Measurements from ENCODE around the gene CPNE1. TPM values are rescaled to one million over a fixed set of nuclear protein-coding genes. Genes with fewer than 3 reads are reported as not detected.
A peak's percentile ranks its signal among the peaks of the same experiment; 100 is the strongest.

Gene CPNE1
- total RNA-seq, 3 donors from 2014 or later (not counting 1 experiment from before 2014, with no cell fraction given): 298 to 342 (median 334) TPM

DNA sequence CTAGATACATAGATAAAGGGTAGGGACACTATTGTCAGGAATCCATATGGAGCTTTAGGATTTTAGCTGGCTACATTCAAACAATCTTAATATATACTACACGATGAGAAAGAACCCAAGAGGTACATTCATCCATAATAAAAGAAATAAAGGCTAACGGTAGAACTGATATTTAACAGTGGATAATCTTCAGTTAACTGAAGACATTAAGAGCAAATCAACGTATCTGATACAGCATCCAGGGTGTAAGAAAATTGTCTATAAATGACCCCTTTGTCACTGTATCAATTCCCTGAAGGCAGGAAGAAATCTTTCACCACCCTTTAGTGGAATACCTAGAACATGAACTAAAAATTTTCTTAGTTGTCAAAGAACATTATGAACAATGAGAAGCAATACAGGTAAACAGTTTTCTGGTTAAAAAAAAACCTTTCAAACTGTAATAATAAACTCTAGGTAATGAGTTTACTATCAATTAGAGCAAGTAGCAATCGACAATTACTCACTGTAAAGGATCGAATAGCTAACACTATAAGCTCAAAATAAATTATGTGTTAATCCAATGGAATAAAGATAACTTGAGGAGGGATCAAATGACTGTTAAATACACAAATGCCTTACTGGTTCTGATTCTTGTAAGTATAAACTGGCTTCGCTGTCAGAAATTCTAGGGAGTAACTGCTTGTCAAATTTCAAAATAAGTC lies 46.3 kb upstream of the CPNE1 start:
- H3K4me3 Mint-ChIP-seq: peak overlapping the region; percentile 2
- peaks cover 25% of the 10 kb centered on the region for H3K36me3 Mint-ChIP-seq
- no peak overlapping the region for H3K4me3 ChIP-seq (ENCODE audit: low read length)
- H3K4me1 ChIP-seq (ENCODE audit: control insufficient read depth, insufficient read depth, low read length): peaks cover 12% of the 10 kb centered on the region
- DNase-seq (no peak), ATAC-seq (no peak)
- H3K27ac ChIP-seq (ENCODE audit: low read length): no peak overlapping the region
- H3K9me3 ChIP-seq (ENCODE audit: control insufficient read depth, insufficient read depth, low read length): no peaks in the 10 kb centered on the region
- peaks cover 37 to 40% of the 10 kb centered on the region in 2 donors for H3K4me1 Mint-ChIP-seq
- no peaks in the 10 kb centered on the region for H3K27me3 ChIP-seq (ENCODE audit: control insufficient read depth, insufficient read depth, low read length)
- H3K36me3 ChIP-seq (ENCODE audit: control insufficient read depth, insufficient read depth, low read length): peaks cover 95% of the 10 kb centered on the region
- peak overlapping the region; percentile 29 to 84 for H3K27ac Mint-ChIP-seq
- H3K9me3 Mint-ChIP-seq: no peaks in the 10 kb centered on the region
- intact Hi-C loops (cut with micrococcal nuclease): no loop called here
- WGBS (ENCODE audit: insufficient coverage): 100% methylated on average over 1 of the region's 6 CpGs
- TF ChIP-seq, protein P1, sequence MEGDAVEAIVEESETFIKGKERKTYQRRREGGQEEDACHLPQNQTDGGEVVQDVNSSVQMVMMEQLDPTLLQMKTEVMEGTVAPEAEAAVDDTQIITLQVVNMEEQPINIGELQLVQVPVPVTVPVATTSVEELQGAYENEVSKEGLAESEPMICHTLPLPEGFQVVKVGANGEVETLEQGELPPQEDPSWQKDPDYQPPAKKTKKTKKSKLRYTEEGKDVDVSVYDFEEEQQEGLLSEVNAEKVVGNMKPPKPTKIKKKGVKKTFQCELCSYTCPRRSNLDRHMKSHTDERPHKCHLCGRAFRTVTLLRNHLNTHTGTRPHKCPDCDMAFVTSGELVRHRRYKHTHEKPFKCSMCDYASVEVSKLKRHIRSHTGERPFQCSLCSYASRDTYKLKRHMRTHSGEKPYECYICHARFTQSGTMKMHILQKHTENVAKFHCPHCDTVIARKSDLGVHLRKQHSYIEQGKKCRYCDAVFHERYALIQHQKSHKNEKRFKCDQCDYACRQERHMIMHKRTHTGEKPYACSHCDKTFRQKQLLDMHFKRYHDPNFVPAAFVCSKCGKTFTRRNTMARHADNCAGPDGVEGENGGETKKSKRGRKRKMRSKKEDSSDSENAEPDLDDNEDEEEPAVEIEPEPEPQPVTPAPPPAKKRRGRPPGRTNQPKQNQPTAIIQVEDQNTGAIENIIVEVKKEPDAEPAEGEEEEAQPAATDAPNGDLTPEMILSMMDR (IDR thresholded peaks at IDR 0.05): no peak
- H3K27me3 Mint-ChIP-seq (ENCODE audit: low read depth in 2 of 2): no peaks in the 10 kb centered on the region

DNA sequence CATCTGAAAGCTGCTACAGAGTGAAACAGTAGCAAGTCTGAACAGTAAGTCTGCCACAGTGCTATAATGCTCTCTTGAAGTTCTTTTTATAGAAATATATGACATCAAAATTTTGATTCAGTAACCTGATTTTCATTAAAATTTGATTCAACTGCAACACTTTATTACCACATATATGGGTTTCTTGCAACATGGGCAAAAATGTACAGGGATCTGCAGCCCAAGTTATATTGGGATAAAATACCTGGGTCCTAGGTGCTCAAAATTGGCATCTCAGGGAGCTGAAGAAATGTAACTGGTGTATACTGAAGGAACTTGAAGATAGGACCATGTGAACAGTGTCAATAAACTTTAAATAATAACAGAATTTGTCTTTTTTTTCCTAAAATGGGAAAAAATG lies 45.3 kb upstream of the CPNE1 start:
- intact Hi-C loops (cut with micrococcal nuclease): no loop called here
- peaks cover 37 to 42% of the 10 kb centered on the region in 2 donors for H3K4me1 Mint-ChIP-seq
- H3K4me1 ChIP-seq (ENCODE audit: control insufficient read depth, insufficient read depth, low read length): peaks cover 6% of the 10 kb centered on the region
- ATAC-seq: no peak
- no peak overlapping the region for H3K4me3 Mint-ChIP-seq
- H3K27ac Mint-ChIP-seq: peak overlapping the region; percentile 21 to 84
- DNase-seq: no peak
- no peak overlapping the region for H3K4me3 ChIP-seq (ENCODE audit: low read length)
- H3K9me3 ChIP-seq (ENCODE audit: control insufficient read depth, insufficient read depth, low read length): no peaks in the 10 kb centered on the region
- TF ChIP-seq, protein P1 (IDR thresholded peaks at IDR 0.05): no peak
- no peaks in the 10 kb centered on the region for H3K27me3 Mint-ChIP-seq (ENCODE audit: low read depth in 2 of 2)
- H3K27ac ChIP-seq (ENCODE audit: low read length): no peak overlapping the region
- H3K36me3 Mint-ChIP-seq: peaks cover 28% of the 10 kb centered on the region
- H3K36me3 ChIP-seq (ENCODE audit: control insufficient read depth, insufficient read depth, low read length): peaks cover 95% of the 10 kb centered on the region
- no peaks in the 10 kb centered on the region for H3K27me3 ChIP-seq (ENCODE audit: control insufficient read depth, insufficient read depth, low read length)
- no peaks in the 10 kb centered on the region for H3K9me3 Mint-ChIP-seq

DNA sequence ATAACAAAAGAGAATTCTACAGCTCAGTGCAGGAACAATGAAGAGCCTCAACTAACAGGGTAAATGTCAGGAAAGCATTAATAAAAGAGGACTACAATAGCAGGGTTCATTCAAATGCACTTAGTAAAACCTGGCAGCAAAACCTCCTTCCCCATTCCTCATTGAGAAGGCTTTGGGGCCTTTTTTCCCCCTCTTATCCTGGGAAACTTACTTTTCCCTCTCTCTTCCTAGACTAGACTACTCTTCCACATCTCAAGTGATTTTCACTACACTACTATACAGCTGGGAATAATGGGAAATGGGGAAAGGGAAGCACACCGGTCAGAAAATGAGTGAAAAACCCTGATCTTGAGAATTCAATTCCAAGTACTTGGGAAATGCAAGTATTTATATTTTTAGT lies 44.6 kb upstream of the CPNE1 start:
- peaks cover 95% of the 10 kb centered on the region for H3K36me3 ChIP-seq (ENCODE audit: control insufficient read depth, insufficient read depth, low read length)
- intact Hi-C loops (cut with micrococcal nuclease): loop anchor here (5.0 to 10.0 kb wide), 3 partner anchors 33 to 244 kb away; partner anchors contain the start of gene RBM39
- no peaks in the 10 kb centered on the region for H3K27me3 Mint-ChIP-seq (ENCODE audit: low read depth in 2 of 2)
- WGBS (ENCODE audit: insufficient coverage): no CpG with 5 or more reads among the region's 1 CpG
- ATAC-seq: no peak
- H3K36me3 Mint-ChIP-seq: peaks cover 32% of the 10 kb centered on the region
- no peak overlapping the region for H3K27ac ChIP-seq (ENCODE audit: low read length)
- H3K9me3 ChIP-seq (ENCODE audit: control insufficient read depth, insufficient read depth, low read length): no peaks in the 10 kb centered on the region
- H3K4me1 Mint-ChIP-seq: peaks cover 35 to 45% of the 10 kb centered on the region in 2 donors
- peak overlapping the region; percentile 2 for H3K4me3 Mint-ChIP-seq
- H3K4me3 ChIP-seq (ENCODE audit: low read length): no peak overlapping the region
- DNase-seq: no peak
- TF ChIP-seq, protein P1 (IDR thresholded peaks at IDR 0.05): no peak
- H3K27me3 ChIP-seq (ENCODE audit: control insufficient read depth, insufficient read depth, low read length): no peaks in the 10 kb centered on the region
- H3K9me3 Mint-ChIP-seq: no peaks in the 10 kb centered on the region
- peak overlapping the region; percentile 70 to 84 for H3K27ac Mint-ChIP-seq
- peaks cover 6% of the 10 kb centered on the region for H3K4me1 ChIP-seq (ENCODE audit: control insufficient read depth, insufficient read depth, low read length)

Data from natural killer cell (primary cell).